ENCODE data around the gene CASTOR1.

The CASTOR1 gene

DNA sequence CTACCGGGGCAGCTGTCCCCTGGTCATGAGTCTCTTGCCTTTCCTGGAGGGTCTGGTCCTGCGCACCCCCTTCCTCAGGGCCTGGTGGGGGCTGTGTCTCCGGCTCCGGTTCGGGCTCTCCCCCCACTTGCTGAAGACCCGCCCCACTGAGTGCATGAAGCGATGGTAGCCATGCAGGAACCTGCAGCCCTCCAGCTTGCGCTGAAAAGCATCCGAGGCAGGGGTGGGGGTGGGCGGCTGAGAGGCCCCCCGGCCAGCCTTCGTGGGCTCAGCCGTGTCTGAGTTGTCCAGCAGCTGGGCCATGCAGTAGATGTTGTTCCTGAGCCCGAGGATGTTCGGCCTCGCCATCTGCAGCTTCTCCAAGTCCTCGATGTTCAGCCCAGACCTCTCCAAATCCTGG lies 25.4 kb downstream of the CASTOR1 start:
- no peak for DNase-seq (ENCODE audit: low read depth in 2 of 2)

DNA sequence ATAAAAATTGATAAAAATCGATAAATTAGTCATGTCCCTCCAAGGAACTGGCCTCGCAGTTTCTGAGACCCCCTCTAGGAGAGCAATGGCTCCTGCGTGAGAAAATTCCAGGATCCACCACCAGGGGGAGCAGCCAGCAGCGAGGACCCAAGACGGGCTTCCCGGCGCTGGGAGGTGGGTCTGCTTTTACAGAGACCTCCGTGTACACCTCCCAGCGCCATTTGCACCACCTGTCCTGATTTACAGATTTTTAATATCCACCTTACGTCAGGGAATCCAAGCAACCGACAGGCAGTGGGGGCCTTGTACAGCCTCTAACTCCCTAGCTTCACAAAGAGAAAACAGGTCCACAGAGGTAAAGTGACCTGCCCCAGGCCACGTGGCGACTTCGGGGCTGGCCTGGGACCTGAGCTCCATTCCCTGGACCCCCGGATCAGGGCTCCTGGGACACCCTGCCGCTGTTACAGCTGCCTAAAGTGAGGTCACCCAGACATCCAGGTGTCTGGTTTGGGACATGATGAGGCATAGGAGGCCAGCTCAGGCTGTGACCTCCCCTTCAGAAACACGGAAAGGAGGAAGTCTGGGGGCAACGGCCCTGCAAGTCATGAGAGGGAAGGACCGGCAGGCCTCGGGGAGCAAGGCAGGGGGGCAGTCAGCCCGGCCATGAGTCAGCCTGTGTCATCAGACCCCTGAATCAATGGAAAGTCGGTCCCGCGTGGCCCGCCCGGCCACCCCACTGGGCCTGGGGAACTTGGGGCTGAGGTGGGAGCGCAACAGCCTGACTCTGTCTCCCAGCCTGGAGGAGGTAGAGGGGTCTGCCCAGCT lies 26.2 kb downstream of the CASTOR1 start:
- DNase-seq (ENCODE audit: low read depth in 2 of 2), result no peak

DNA sequence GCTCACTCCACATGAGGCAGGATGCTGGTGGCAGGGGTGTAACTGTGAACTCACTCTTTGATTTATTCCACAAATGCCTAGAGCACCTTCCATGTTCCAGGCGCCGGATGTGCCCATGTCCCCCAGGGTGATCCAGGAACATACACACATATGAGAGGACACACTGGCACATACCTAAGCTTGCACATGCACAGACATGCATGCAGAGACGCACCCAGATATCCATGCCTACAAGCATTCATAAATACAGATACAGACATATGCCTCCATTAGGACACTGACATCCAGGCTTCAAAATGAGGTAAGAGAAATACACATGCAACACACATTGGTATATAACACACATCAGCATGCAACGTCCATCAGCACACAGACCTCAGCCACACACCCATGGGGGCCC lies 27.2 kb downstream of the CASTOR1 start:
- no peak for DNase-seq (ENCODE audit: low read depth in 2 of 2)

DNA sequence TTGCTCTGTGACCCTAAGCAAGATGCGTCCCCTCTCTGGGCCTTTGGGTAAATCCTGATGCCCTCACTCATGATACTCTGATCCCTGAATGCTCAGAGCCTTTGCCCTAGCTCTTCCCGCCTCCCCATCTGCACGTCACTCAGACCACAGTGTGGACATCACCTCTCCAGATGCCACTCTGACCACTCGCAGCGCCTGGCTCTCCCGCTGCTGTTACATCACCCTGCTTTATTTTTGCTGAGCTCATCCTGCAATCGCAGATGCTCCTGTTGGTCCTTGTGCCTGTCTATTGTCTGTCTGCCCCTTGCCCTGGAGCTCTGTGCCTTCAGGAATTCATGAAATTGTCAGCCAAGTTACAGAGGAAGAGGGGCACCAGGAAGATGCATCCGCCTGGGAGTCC lies 28.2 kb downstream of the CASTOR1 start:
- DNase-seq (ENCODE audit: low read depth in 2 of 2), result no peak

DNA sequence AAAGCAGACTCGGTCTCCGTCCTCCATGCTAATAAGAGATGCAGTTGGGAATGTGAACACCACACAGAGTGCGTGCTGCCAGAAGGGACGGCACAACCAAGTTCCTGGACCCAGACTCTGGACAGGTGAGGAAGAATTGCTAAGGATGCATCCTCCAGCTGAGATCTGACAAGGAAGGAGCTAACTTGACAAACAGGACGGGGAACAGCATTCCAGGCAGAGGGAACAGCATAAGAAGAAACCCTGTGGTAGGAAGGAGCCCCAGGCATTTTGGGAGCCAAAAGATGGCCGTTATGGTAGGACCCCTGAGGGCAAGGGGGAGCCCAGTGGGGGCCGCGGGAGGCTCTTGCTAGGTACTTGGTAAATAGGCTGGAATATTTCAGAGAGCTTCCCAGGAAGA lies 28.6 kb downstream of the CASTOR1 start:
- no peak for DNase-seq (ENCODE audit: low read depth in 2 of 2)

DNA sequence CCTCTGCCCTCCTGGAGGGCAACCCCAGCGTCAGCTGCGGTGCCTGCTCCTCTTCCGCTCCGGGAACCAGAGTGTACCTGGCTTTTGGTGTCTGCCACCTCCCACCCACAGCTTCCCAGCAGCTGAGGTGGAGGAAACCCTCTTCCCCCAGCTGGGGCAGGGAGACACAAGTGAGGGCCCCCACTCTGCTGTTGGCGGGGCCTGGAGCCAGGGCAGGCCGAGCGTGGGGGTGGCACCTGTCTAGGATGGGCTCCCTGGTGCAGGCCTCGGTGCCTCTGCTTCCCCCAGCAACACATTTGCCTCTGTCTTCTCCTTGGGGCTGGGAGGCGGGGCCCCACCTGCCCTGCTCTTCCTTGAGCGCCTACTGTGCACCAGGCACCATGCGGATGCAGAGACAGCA lies 29.0 kb downstream of the CASTOR1 start:
- no peak for DNase-seq (ENCODE audit: low read depth in 2 of 2)

DNA sequence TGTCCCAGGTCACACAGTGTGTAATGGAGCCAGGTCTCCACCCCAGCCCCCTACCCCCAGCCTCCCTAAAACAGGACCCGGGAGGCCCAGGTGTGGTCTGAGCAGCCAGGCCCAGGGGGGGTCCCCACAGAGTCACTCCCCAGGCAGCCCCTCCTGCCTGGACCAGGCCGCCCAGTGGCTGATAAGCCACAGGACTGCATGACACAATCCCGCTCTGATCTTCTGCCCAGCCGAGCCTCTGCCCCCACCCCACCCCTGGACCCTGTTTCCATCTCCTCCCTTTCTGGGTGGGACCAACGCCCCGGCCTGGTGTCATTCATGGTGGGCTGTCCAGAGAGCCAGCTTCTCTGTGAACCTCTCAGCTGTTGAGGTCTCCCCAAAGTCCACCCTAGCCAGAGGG lies 35.0 kb downstream of the CASTOR1 start:
- no peak for DNase-seq (ENCODE audit: low read depth in 2 of 2)

DNA sequence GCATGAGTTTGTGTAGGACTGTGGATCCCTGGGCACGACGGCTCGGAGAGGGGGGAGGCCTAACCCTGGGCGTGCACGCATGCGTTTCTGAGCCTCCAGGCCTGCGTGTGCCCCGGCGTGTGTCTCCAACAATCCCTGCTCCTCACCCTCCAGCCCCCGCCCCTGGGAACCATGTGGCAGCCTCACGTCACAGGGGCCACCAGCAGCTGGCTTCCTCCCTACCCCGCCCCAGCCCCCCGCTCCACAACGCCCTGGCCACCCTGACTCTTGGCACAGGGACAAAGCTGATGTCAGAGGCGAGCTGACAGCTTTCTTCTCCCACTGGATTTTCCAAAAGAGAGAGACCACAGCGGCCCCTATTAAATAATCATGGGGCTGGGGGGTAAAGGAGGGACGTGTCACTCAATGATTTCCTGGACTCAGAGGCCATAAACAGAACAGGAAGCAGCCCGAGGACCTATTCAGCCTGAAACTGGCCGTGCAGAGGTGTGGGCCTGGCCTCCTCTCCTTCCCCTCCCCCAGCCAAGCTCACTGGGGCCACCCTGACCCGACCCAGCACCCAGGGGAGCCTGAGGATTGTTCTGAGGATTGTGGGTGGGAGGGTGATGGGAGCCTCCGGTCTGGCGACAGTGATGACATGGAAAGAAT lies 36.0 kb downstream of the CASTOR1 start:
- DNase-seq (ENCODE audit: low read depth in 2 of 2), result no peak

DNA sequence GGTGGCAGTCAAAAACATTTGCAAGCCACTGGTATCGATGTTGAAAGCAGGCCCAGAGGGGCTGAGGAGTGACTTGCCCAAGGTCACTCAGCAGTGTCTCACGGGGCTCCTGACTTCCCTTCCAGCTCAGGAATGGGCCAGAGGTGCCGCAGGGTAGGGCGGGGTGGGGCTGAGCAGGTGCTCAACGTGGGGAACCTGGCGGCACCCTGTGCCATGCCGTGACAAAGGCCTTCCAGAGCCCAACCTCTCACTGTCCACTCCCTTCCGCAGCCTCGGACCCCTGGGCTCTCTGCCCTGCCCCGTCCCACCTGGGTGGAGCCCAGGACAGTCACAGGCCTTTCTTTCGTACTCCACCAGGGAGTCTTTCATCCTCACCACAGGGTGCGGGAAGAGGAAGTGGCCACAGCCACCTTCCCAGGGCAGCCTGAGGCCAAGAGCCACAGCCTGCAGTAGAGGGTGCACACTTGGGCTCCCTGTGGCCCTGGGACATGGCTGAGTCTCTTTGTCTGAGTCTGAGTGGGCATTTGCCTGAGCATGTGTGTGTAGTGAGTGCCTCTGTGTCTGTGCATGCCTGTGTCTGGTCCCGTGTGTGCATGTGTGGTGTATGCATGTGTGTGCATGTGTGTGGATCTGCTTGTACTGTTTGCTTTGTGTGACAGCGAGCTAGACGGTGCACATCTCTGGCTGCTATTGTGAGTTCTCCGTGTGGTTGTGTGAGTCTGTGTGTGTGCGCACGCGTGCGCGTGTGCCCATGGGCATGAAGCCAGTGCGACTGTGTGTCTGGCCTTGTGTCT lies 36.7 kb downstream of the CASTOR1 start:
- no peak for DNase-seq (ENCODE audit: low read depth in 2 of 2)

DNA sequence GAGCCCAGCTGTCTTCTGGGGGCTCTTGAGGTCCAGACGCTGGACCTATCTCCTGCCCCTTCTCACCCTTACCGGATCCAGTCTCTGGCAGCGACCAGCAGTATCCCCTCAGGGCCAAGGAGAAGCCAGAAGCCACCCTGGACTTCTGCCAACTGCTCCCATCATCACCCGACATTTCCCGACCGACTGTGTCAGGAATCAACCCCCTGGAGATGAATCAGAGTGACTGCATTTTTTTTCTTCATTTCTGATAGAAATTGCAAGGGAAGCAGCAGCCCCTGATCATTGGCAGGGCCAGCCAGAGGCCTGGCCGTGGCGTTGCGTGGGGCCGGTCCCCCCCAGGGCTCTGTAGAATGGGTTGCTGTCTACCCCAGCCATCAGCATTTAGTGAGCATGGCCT lies 37.6 kb downstream of the CASTOR1 start:
- no peak for DNase-seq (ENCODE audit: low read depth in 2 of 2)

DNA sequence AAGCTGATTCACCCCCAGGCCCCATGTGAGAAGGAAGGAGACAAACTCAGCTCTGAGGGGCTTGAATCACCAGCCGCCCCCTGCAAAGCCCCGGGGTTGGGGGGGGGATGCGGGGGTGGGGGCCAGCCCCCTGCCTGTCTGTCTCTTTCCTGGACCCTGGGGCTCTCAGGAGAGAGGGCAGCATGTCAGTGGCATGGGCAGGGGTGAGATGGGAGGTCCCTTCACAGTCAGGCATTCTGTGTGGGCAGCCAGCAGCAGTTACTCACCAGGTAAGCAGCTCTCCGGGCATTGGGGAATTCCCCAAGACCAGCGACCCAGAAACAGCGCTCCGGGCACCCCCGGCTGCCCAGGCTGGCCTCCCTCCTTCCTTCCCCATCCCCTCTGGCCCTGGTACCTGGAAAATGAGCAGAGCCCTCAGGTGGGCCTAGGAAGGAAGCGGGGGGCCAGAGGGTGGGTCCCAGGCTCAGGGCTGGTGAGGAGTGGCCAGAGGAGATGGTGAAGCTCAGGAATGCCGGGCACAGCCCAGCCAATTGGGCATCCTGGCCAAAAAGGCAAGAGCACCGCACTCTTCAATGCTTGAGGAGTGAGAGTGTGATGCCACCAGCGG lies 38.5 kb downstream of the CASTOR1 start:
- no peak for DNase-seq (ENCODE audit: low read depth in 2 of 2)

DNA sequence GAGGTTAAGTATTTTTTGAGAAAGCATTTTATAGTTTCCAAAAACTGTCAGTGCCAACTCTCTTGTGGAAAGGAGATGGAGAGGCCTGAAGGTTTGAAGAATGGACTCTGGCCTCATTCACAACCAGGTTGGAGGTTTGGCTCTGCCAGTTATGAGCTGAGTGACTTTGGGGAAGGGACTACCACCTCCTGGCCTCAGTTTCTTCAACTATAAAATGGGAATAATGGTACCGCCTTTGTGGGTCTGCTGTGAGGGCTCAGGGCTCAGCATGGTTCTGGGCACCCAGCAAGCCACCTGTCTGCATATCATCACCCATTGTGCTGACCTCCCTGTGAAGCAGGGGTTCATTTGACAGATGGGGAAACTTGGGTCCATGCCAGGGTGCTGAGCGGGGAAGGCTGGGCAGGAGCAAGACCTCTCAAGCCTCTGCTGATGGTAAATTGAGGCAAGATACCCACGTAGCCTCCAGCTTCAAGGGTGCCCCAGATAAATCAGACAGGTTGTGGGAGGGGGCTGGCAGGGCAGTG lies 39.2 kb downstream of the CASTOR1 start:
- DNase-seq (ENCODE audit: low read depth in 2 of 2), result no peak

DNA sequence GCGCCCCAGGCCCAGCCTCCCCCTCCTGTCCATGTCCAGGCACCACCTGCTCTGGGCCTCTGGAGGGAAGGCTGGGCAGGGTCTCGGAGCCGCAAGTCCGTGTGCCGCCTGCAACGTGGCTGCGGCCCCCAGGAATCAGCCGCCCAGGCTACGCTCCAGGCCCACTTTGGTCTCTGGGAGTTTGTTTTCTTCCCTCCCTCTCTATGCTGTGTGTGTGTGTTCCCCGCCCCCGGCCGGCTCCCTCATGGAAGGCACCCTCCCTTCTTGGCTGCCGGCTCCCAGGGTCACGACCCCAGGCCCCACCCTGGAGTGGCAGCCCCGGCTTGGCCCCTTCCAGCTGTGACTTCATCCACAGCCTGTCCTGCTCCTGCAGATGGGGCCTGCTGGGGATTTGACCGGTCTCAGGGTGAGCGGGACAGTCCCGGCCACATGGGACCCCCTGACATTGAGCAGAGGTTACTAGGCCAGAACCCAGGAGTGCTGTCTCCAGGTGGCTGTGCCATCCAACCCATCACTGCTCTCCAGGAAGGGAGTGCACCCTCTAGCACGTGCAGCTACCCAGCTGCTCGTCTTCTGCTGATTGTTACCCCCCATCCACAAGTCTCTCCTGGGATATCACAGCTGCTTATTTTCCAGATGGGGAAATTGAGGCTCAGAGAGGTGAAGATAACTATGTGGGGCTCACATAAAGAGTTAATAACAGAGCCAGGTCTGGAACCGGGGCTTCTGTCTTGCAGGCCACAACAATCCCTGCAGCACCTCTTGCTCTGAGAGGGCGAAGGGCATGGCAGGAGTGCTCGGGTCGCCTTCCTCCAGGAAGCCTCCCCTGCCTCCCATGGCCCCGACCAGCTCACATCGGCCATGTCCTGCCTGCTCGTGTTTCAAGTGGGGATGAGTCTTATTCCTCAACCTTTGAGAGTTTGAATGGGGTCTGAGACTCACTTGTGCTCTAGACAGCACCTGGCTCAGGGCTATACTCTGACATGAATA lies 40.0 kb downstream of the CASTOR1 start:
- no peak for DNase-seq (ENCODE audit: low read depth in 2 of 2)

DNA sequence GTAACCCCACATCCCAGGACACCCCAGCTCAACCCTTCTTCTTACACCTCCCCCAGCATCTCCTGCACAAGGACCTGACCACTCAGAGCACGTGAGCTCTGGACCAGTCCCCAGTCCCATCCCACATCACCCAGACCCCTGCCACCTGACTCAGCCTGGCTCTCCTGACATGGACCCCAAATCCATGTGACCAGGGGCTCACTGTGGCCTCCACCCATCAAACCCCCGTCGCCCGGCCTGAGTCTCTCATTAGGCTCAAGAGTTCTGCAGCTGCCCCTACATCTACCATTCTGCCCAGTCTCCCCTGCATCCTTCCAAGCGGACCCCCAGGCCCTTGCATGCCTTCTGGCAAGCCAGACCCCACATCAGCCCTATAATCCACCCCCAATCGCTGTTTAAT lies 40.8 kb downstream of the CASTOR1 start:
- DNase-seq (ENCODE audit: low read depth in 2 of 2), result no peak

DNA sequence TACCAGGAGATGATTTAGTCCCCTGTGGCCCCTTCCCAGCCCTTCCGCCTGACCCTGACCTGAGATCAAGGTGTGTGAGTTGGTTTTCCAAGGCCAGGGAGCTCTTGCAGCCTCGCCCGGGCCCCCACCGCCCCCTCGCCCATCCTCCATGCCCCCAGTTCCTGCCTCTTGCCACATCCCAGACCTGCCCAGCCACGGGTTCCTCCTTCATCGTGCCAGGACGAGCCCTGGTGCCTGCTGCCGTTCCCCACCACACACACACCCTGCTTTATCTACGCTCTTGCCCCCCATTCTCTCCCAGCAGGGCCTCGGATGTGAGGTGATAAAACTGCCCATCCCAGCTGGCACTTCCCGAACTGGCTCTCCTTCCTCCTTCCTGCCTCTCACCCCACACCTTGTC lies 41.3 kb downstream of the CASTOR1 start:
- DNase-seq (ENCODE audit: low read depth in 2 of 2), result no peak

DNA sequence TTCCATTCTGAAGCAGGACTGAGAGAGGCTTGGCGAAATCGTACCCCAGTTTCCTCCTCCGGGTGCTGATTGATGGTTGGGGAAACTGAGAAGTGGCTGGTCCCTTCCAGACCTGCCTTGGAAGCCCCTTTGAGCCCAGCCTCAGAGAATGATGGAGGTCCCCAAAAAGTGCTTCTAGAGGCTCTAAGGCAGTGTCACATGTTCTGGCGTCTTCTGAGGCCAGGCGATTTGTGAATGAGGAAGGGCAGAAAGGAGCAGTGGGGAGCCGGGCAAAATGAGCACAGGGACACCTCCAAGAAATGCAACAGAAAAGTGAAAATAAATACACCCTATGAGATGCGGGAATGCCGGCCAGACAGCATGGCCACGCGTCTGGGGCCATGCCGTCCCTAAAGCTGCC lies 41.7 kb downstream of the CASTOR1 start:
- DNase-seq (ENCODE audit: low read depth in 2 of 2), result no peak

DNA sequence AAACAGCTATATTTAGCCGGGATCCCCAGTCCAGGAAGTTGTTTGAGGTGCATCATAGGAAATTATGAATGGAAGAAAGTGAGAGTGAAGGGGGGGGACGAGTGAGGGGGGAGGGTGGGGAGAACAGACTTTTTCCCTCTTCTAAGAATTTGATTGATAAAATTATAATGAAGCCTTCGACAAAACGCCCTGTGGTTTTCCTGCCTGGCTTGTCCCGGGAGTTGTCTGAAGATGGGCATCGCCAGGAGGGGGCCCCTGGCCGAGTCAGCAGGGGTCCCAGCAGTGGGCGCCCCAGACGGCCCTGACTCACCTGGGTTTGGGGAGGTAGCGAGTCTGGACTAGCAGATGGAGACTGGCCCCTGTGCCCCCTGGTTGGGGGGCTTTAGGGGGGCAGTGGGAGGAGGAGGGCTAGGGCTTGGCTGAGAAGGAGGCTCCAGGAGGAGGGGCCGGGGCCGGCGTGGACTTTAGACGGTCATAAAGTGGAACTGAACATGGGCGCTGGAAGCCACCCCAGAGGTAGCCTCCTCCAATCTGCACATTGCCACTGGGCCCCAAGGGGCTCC lies 42.4 kb downstream of the CASTOR1 start:
- no peak for DNase-seq (ENCODE audit: low read depth in 2 of 2)

DNA sequence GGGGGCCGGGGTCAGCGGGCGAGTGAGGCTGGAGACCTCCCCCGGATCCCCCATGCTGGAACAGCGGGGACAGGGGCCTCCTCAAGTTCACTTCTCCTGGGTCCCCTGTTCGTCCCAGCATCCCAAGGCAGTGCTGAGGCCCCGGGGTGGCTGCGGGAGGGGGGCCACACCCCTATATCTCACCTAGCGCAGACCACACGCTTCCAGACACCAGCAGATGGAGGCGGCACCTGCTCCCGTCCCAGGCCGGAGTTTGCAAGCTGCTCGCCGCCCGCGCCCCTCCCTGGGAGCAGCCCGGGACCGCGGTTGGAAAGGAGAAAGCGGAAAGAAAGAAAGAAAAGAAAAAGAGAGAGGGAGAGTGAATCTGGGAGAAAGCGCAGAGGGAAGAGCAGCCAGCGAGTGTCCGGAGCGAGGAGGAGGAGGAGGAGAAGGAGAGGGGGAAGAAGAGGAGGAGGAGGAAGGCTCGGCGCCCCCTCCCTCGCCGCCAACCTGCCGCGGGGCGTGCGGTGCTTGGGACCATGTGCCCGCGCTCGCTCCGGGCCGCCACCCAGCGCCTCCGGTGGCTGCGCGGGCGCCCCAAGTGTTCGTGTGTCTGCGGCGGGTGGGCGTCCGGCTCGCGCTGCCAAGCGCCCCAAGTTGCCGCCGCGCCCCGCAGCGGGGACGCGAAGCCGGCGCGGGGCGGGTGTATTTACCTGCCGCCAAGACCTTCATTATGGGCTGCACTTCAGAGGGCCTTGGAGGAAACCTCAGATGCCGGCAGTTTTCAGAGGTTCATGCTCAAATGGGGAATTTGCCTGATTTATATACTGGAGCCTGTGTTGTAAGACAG lies 43.1 kb downstream of the CASTOR1 start, which contains the start of gene LIF:
TSS of gene LIF (minus strand) at position 775 of the 829 bp plus-strand sequence. CDS start at position 711, 64 bp downstream.
- no peak for DNase-seq (ENCODE audit: low read depth in 2 of 2)

DNA sequence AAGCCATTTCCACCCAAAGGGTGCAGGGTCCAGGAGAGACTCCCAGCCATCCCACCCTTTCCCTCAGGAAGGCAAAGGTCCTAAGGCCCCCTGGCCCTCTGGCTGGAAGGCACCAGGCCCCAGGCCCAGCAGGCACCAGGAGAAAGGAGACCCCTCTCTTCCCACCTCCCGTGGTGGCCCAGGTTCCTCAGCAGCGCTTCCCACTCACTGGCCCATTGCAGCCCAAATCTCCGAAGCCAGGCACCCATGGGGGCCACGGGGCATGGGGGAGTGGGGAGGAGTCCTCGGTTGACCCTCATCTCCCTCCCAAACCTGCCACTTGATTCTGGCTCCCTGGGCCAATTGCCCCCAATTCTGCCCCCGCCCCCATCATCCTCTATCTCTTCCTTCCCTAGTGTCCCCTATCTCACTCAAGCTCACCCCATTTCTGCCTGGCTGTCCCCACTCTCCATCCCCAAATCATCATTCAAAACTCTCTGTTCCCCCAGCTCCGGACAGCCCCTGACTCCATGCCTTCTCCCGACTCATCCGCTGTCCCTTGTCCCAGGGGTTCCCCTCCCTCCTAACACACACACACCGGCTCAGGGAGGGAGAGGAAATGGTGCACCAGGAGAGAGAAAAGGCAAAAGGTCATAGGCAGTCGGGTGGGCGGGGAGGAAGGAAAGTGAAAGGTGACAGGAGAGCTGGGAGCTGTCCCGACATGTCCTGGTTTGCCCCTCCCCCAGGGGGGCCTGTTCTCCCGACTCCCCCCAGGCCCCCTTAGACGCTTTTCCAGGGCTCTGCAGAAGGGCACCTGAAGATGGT lies 43.9 kb downstream of the CASTOR1 start:
- DNase-seq (ENCODE audit: low read depth in 2 of 2), result no peak
